RWPE1 (cell line): ENCODE results near the gene DPP6.

ENCODE experiments used
- CTCF ChIA-PET: fragments of 350-600 bp; sonication (Branson Sonifier 250); formaldehyde crosslinking; extraction: SDS; loops from one replicate; lab custom pipeline; 2021; lab: Yijun Ruan, JAX
- POLR2A ChIA-PET: fragments of 400-600 bp; formaldehyde crosslinking; extraction: SDS; loops from one replicate; lab custom pipeline; 2020; ENCODE audit warnings: antibody characterized with exemption; ENCODE audit not compliant: low non-redundant PET; lab: Yijun Ruan, JAX
- DNase-seq: peaks from one replicate; pipeline ENCODE4 v3.0.0; 2012; ENCODE audit warnings: low spot score
- H3K27ac ChIP-seq: fragments of 450-650 bp; 2 replicates; pipeline ENCODE4 v1.5.1; 2017
- CTCF ChIP-seq: fragments of 450-650 bp; conservative IDR thresholded peaks from 2 replicates; pipeline ENCODE4 v1.5.1; 2017; ENCODE audit warnings: low read depth, mild to moderate bottlenecking

Gene DPP6

DNA sequence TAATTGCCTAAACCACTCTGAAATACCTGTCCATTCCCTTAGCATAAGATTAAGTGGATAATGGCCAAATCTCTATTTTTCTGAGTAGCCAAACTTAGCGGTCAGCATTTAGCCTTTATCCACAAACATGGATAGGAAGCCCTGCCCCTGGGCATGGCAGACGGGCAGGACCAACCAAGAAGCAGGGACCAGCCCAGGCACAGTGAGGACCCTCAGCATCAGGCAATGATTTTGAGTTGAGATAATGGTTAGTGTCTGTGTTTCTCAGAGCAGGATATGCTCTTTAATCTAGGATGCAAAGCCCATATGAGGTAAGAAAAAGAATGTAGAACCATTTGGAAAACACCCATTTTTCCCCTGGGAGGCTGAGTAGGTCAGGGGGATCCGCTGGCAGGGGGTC lies 131.7 kb downstream of the DPP6 start:
- ChIA-PET POLR2A (no interaction called here), CTCF (no interaction called here)
- no peak overlapping the region for H3K27ac ChIP-seq
- no peak for TF ChIP-seq CTCF
- DNase-seq: no peak

DNA sequence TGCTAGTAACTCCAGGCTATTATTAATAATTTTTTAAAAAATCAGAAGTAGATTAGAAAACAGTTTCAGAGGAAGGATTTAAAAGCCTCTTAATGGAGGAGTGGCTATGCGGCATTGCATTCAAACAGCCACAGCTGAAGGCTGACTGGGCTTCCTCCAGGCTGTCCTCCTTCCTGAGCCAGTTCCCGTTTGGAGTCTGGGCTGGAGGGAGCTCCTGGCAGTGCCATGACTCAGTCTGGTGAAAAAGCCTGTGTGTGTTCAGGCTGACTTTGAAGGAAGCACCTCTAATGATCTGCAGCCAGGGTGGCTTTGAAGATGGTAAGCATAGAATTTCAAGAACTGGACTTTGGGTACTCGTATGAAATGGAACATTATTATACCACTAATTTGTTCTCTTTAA lies 134.6 kb downstream of the DPP6 start:
- DNase-seq: no peak
- TF ChIP-seq CTCF: no peak
- POLR2A ChIA-PET: no interaction called here
- H3K27ac ChIP-seq: no peak overlapping the region
- CTCF ChIA-PET: no interaction called here

DNA sequence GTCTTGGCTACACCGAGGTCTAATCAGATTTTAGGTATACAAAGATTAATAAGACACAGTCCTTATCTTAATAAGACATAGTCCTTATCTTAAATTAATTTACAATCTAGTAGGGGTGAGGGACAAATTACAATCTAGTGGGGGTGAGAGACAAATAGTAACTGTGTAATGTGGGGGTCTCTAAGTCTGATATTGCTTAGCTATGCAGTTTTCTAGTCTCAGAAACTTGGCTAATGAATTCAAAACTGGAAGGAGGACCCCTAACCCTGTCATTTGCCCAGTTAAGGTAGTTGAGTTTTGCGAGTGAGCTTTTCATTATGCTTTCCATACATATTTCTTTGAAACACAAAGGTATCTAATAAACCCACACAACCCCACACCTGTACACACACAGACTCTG lies 136.1 kb downstream of the DPP6 start:
- CTCF ChIA-PET: no interaction called here
- POLR2A ChIA-PET: no interaction called here
- H3K27ac ChIP-seq: no peak overlapping the region
- TF ChIP-seq CTCF: no peak
- no peak for DNase-seq

DNA sequence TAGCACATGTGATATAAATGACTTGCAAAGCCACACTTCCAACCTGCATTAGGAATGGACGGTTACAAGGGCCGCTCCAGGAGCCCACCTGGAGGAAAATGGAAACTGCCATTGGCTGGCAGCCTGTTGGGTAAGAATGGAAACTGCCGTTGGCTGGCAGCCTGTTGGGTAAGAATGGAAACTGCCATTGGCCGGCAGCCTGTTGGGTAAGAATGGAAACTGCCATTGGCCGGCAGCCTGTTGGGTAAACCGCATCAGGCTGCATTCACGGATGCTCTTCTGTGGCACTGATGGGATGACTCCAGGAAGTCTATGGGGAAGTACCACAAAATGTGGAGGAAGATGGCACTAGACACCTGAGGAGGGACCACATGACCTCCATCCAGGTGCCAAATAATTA lies 143.1 kb downstream of the DPP6 start:
- ChIA-PET POLR2A (no interaction called here), CTCF (no interaction called here)
- DNase-seq: no peak
- H3K27ac ChIP-seq: no peak overlapping the region
- TF ChIP-seq CTCF: no peak

GRCh38 chr7:154198481-154198880 lies 146.3 kb downstream of the DPP6 start:
- CTCF ChIA-PET: no interaction called here
- no peak overlapping the region for H3K27ac ChIP-seq
- TF ChIP-seq CTCF: no peak
- POLR2A ChIA-PET: no interaction called here
- no peak for DNase-seq

DNA sequence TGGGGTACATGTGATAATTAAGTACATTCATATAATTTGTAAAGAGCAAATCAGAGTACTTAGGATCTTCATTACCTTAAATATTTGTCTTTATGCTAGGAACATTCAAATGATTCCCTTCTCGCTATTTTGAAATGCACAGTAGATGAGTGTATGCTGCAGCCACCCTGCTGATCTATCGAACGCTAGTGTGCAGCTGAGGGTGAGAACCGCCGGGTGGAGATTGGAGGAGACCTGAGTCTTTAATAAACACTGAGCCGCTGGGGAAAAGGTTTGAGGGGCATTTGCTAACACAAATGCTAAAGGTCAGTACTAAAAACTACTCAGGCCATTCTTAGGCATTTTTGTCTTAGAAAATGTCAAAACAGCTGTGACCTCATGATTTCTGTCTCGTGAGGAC lies 148.0 kb downstream of the DPP6 start:
- TF ChIP-seq CTCF: no peak
- POLR2A ChIA-PET: no interaction called here
- no peak for DNase-seq
- CTCF ChIA-PET: no interaction called here
- no peak overlapping the region for H3K27ac ChIP-seq

DNA sequence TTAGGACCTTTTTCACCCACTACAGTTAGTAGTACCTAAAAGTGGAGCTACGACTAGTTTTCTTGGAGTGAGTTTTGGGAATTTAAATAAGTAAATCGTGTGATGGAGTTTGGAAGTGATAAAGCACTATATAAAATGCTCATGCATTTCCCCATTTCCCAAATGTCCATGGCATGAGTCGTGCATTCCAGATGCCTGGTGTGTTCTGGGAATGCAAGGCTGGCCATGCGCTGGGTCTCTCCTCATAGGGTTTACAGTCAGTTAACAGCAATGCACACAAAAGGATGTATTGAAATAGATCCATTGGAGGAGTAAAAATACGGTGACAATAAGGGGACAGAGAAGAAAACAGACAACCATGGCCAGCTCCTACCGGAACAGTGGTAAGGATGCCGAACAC lies 149.8 kb downstream of the DPP6 start:
- CTCF ChIA-PET: interaction anchor here (0.5 to 0.6 kb wide), 2 partner anchors 54 to 283 kb away, joined by 3 read pairs; no protein-coding TSS in a partner anchor
- TF ChIP-seq CTCF: no peak
- no peak overlapping the region for H3K27ac ChIP-seq
- POLR2A ChIA-PET: no interaction called here
- no peak for DNase-seq
